Umbilical cord (tissue), 2 donors: ENCODE results near the gene NFIA. TPM values are rescaled to one million over a fixed set of nuclear protein-coding genes. Genes with fewer than 3 reads are reported as not detected.

Source experiments
- DNase-seq: peaks from one replicate; pipeline ENCODE4 v3.0.0-alpha.2; 2015; ENCODE audit warnings: low spot score
- total RNA-seq: library from RNA; depleted of rRNA; stranded (reverse); fragments of >200 nt; gene quantifications from one replicate; pipeline ENCODE4 v1.2.3, GENCODE V29; 2014; ENCODE audit warnings: low replicate concordance; ENCODE audit not compliant: insufficient read depth

Gene NFIA
- total RNA-seq, 1 donor from 2014 or later: 23.6 TPM

- DNase-seq: no peak
These were observed 164.9 kb downstream of the NFIA start for GRCh38 chr1:61247051-61247825.

- DNase-seq: no peak
These were observed 165.8 kb downstream of the NFIA start for GRCh38 chr1:61247881-61248752.

DNA sequence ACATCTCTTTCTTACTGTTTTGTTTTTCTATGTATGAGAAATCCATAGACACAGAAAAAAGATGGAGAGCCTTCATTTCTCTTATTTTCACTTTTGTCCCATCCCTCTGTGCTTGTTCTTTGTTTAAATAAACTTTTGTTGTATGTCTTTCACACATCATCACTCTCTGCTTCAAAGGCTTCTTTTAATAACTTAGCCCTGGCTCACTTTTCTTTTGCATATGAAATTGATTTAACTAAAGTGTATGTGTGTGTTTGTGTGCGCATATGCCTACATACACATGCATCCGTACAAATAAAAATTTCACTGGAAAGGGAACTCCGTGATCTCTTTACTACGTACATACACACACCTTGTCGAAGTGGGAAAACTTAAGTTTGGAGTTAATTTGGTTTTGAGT is 168.6 kb downstream of the NFIA start:
- no peak for DNase-seq

- peak; percentile 52 for DNase-seq
These were observed 170.8 kb downstream of the NFIA start for GRCh38 chr1:61253059-61253735.

- DNase-seq: peak; percentile 27
These were observed 171.7 kb downstream of the NFIA start for GRCh38 chr1:61253912-61254633.

- DNase-seq: peak; percentile 86
These were observed 172.4 kb downstream of the NFIA start for GRCh38 chr1:61254634-61255357.

DNA sequence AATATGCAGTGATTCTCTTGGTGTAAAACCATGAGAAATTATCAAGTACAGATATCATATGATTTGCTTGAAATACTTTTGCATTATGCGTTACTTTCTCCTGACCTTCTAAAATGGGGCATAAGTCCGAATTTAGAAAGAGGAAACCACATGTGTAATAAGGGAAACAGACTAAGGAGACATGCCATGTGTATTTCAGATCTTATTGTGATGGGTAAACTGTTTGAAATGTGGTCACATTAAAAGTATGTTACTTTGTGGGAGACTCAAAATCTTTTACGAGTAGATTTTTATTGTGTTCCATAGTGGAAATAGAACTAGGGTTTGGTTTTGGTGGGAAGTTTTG is 173.0 kb downstream of the NFIA start:
- DNase-seq: no peak

DNA sequence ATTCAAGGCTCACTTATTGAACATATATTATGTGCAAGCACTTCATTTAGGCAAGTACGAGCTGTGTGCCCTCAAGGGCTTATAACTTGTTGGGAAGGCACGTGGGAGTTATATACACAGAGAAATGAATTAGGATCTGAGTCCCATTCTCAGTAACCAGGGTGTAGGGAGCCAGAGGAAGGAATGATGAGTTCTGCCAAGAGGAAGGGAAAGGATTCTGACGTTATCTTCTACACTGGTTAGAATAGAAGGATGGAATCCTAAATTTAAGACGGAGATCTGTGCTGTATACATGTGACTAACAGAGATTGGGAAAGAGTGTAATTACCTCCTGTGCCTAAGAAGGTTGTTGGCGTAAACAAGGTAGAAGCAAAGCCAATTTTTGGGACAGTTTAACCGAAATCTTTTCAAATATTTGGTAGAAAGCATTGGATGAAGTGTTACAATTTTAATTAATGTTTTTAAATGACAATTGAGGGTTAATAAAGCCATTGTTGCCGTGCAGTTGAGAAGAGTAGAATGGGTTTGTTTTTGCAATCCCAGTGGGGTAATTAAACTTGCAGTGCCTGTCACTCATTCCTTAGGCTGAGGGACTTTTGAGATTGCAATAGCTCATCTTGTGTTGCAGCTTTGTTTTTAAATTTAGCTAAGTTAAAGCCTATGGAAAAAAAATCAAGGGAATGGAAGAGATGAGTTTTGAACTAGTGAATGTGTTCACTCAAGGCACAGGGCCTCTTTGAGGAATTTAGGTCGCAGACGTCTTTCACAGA is 177.2 kb downstream of the NFIA start:
- peak; percentile 63 for DNase-seq

DNA sequence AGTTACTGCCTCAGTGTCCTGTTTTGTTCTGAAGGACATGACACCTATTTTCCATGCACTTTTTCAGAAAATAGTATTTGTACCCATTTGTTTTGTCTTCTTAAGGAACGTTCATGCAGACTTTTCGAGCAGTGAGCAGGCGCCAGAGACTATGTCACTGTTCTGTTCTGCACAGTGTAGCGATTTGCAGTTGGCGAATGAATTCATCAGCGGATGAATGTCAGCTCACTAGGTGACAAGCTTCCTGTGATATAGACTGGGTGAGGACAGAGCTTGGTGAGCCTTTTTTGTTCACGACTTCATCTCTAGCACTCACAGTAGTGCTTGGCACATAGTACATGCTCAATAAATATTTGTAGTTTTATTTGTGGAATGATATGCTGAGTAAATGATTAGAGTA is 177.8 kb downstream of the NFIA start:
- no peak for DNase-seq

GRCh38 chr1:61261595-61261994 is 179.2 kb downstream of the NFIA start:
- no peak for DNase-seq

GRCh38 chr1:61263905-61264824 is 181.8 kb downstream of the NFIA start:
- no peak for DNase-seq

DNA sequence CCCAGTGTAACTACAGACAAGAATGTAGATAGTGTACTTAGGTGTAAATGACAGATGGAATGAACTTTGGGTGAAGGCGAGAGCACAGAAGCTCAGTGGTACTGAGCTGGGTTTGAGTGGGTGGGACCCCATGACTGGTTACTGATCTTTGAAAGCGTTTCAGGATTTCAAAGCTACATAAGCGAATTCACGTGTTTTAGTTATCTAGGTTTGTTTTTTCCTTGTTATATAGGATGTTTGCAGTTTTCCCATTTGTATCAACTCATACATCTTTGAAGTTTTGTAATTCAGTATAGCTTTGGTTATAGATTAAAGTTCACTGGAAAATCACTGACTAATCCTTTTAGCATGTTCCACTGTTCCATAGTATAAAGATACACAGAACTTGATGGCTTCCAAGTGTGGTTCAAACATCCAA is 182.5 kb downstream of the NFIA start:
- DNase-seq: no peak

- no peak for DNase-seq
These were observed 183.3 kb downstream of the NFIA start for GRCh38 chr1:61265665-61266064.

GRCh38 chr1:61266738-61267137 is 184.4 kb downstream of the NFIA start:
- peak; percentile 52 for DNase-seq

- DNase-seq: no peak
These were observed 186.3 kb downstream of the NFIA start for GRCh38 chr1:61268546-61269240.

- DNase-seq: no peak
These were observed 187.2 kb downstream of the NFIA start for GRCh38 chr1:61269602-61270001.

GRCh38 chr1:61270107-61270506 is 187.7 kb downstream of the NFIA start:
- no peak for DNase-seq

GRCh38 chr1:61270761-61271411 is 188.5 kb downstream of the NFIA start:
- DNase-seq: no peak
